OCI-LY7 (cell line): ENCODE data around the gene CFAP100. TPM values are rescaled to one million over a fixed set of nuclear protein-coding genes. Genes with fewer than 3 reads are reported as not detected.

ENCODE experiments used
- BruUV-seq: library from RNA; stranded (reverse); fragments of 400-500 nt; replicated peaks from 2 replicates; lab custom pipeline; 2021; lab: Mats Ljungman, UMichigan
- CTCF ChIA-PET: fragments of 300-600 bp; sonication (Branson Sonifier 250); formaldehyde crosslinking; loops from one replicate; lab custom pipeline; 2022; ENCODE audit warnings: antibody characterized with exemption; ENCODE audit not compliant: unreplicated experiment; lab: Charles Lee
- POLR2A ChIA-PET: fragments of 300-600 bp; sonication (Branson Sonifier 250); formaldehyde crosslinking; loops from one replicate; lab custom pipeline; 2022; ENCODE audit warnings: antibody characterized with exemption; lab: Charles Lee
- DNase-seq: peaks from one replicate; pipeline ENCODE4 v3.0.0-alpha.2; 2015; ENCODE audit warnings: low spot score
- H2AFZ ChIP-seq: fragments of 200-600 bp; sonication (generic), shearing (Covaris generic); 2 replicates; pipeline ENCODE4 v1.6.1; 2014; ENCODE audit warnings: mild to moderate bottlenecking, antibody characterized with exemption, low read length, moderate library complexity
- H3K27ac ChIP-seq: fragments of 200-600 bp; sonication (generic); 2 replicates; pipeline ENCODE4 v1.5.1; 2014; ENCODE audit warnings: mixed run types, low read depth, mild to moderate bottlenecking, moderate library complexity, low read length, inconsistent platforms; ENCODE audit not compliant: poor library complexity, severe bottlenecking
- H3K36me3 ChIP-seq: fragments of 200-600 bp; sonication (generic); 2 replicates; pipeline ENCODE4 v1.6.1; 2014; ENCODE audit warnings: mild to moderate bottlenecking, antibody characterized with exemption, low read length, moderate library complexity, mixed read lengths; ENCODE audit not compliant: insufficient read depth
- H3K4me1 ChIP-seq: fragments of 200-600 bp; sonication (generic); 2 replicates; pipeline ENCODE4 v1.5.1; 2014; ENCODE audit warnings: mild to moderate bottlenecking, low read length; ENCODE audit not compliant: insufficient read depth, poor library complexity, severe bottlenecking
- H3K4me2 ChIP-seq: fragments of 200-600 bp; sonication (generic); 2 replicates; pipeline ENCODE4 v1.6.1; 2014; ENCODE audit warnings: mild to moderate bottlenecking, low read length
- H3K4me3 ChIP-seq: fragments of 200-600 bp; sonication (generic); 2 replicates; pipeline ENCODE4 v1.5.1; 2014; ENCODE audit warnings: mild to moderate bottlenecking, low read depth, low read length; ENCODE audit not compliant: poor library complexity, severe bottlenecking
- H3K79me2 ChIP-seq: fragments of 200-600 bp; sonication (generic); 2 replicates; pipeline ENCODE4 v1.6.1; 2016; ENCODE audit warnings: low read depth, mild to moderate bottlenecking, low read length, moderate library complexity, mixed read lengths; ENCODE audit not compliant: insufficient read depth
- H3K9me2 ChIP-seq: fragments of 200-600 bp; sonication (generic); 2 replicates; pipeline ENCODE4 v1.6.1; 2016; ENCODE audit warnings: mild to moderate bottlenecking, low read length, mixed read lengths; ENCODE audit not compliant: insufficient read depth
- H3K9me3 ChIP-seq: fragments of 200-600 bp; sonication (generic); 2 replicates; pipeline ENCODE4 v1.6.1; 2014; ENCODE audit warnings: mild to moderate bottlenecking, mixed run types, low read length, mixed read lengths
- H4K20me1 ChIP-seq: fragments of 200-600 bp; sonication (generic); 2 replicates; pipeline ENCODE4 v1.6.1; 2014; ENCODE audit warnings: mild to moderate bottlenecking, antibody characterized with exemption, low read length, moderate library complexity, mixed read lengths; ENCODE audit not compliant: insufficient read depth
- EZH2phosphoT487 ChIP-seq: fragments of 200-600 bp; sonication (generic); IDR thresholded peaks from 2 replicates; pipeline ENCODE4 v1.6.1; 2018; ENCODE audit warnings: low read depth, borderline replicate concordance, mild to moderate bottlenecking, mixed run types, antibody characterized with exemption, low read length, moderate library complexity, mixed read lengths
- intact Hi-C: fragments of 100-400 bp; cut with micrococcal nuclease; formaldehyde crosslinking; loops from one replicate; pipeline ENCODE4 v1.10.0; 2022; ENCODE audit not compliant: unreplicated experiment
- total RNA-seq, 2 experiments: library from RNA; depleted of rRNA in 1 of 2; stranded (reverse); fragments of >200 nt in 1 of 2; shearing (Covaris generic) in 1 of 2; gene quantifications; 2 replicates each; pipeline ENCODE4 v1.2.3, GENCODE V29; 2014 to 2022
- TF ChIP-seq, protein P1 (sequence below): fragments of 200-600 bp; sonication (generic); conservative IDR thresholded peaks from 2 replicates; pipeline ENCODE4 v1.5.1; 2014; ENCODE audit warnings: mild to moderate bottlenecking, antibody characterized with exemption, low read length, moderate library complexity, mixed read lengths

Gene CFAP100
- total RNA-seq, 2 experiments from 2014 or later = not detected

- H3K9me3 ChIP-seq = no peaks in the 10 kb centered on the region
- H3K79me2 ChIP-seq = no peaks in the 10 kb centered on the region
- H3K4me1 ChIP-seq = peaks cover 8% of the 10 kb centered on the region
- H3K9me2 ChIP-seq = no peaks in the 10 kb centered on the region
- ChIA-PET CTCF (no interaction called here), POLR2A (no interaction called here)
- no peak for DNase-seq
- H3K4me2 ChIP-seq = no peak overlapping the region
- intact Hi-C loops = no loop called here
- H4K20me1 ChIP-seq = no peaks in the 10 kb centered on the region
- H2AFZ ChIP-seq = no peak overlapping the region
- no peak overlapping the region for H3K27ac ChIP-seq
- H3K36me3 ChIP-seq = no peaks in the 10 kb centered on the region
- TF ChIP-seq EZH2phosphoT487 = no peak
- TF ChIP-seq, protein P1, sequence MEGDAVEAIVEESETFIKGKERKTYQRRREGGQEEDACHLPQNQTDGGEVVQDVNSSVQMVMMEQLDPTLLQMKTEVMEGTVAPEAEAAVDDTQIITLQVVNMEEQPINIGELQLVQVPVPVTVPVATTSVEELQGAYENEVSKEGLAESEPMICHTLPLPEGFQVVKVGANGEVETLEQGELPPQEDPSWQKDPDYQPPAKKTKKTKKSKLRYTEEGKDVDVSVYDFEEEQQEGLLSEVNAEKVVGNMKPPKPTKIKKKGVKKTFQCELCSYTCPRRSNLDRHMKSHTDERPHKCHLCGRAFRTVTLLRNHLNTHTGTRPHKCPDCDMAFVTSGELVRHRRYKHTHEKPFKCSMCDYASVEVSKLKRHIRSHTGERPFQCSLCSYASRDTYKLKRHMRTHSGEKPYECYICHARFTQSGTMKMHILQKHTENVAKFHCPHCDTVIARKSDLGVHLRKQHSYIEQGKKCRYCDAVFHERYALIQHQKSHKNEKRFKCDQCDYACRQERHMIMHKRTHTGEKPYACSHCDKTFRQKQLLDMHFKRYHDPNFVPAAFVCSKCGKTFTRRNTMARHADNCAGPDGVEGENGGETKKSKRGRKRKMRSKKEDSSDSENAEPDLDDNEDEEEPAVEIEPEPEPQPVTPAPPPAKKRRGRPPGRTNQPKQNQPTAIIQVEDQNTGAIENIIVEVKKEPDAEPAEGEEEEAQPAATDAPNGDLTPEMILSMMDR = no peak
- BruUV-seq = no TSS peak
- no peak overlapping the region for H3K4me3 ChIP-seq
Measured at GRCh38 chr3:126393563-126393962, 1.1 kb upstream of the CFAP100 start.

GRCh38 chr3:126394977-126395321 lies 240 bp downstream of the CFAP100 start:
- Histone ChIP-seq H3K9me3 (no peaks in the 10 kb centered on the region), H3K4me2 (no peak overlapping the region), H3K4me3 (no peak overlapping the region), H3K27ac (no peak overlapping the region), H3K36me3 (no peaks in the 10 kb centered on the region), H4K20me1 (no peaks in the 10 kb centered on the region), H3K79me2 (no peaks in the 10 kb centered on the region), H3K9me2 (no peaks in the 10 kb centered on the region), H2AFZ (no peak overlapping the region), H3K4me1 (peaks cover 15% of the 10 kb centered on the region)
- POLR2A ChIA-PET = no interaction called here
- no TSS peak for BruUV-seq
- TF ChIP-seq EZH2phosphoT487 = no peak
- TF ChIP-seq, protein P1 = no peak
- intact Hi-C loops = no loop called here
- no peak for DNase-seq
- CTCF ChIA-PET = no interaction called here

GRCh38 chr3:126395846-126396513 lies 1.3 kb downstream of the CFAP100 start:
- intact Hi-C loops = no loop called here

More at GRCh38 chr3:126395846-126396513, 1.3 kb downstream of the CFAP100 start:
- CTCF ChIA-PET = interaction anchor here (0.5 kb wide), 1 partner anchor 266 kb away, joined by 9 read pairs; no protein-coding TSS in a partner anchor
- no peaks in the 10 kb centered on the region for H4K20me1 ChIP-seq
- no peaks in the 10 kb centered on the region for H3K9me3 ChIP-seq
- no peak overlapping the region for H3K4me3 ChIP-seq
- POLR2A ChIA-PET = interaction anchor here (0.5 to 0.6 kb wide), 2 partner anchors 191 to 312 kb away, joined by 3 to 5 read pairs; partner anchors contain the start of gene SLC41A3
- H3K27ac ChIP-seq = no peak overlapping the region
- BruUV-seq = no TSS peak
- no peak for DNase-seq
- H3K4me2 ChIP-seq = no peak overlapping the region
- TF ChIP-seq, protein P1 = no peak
- no peak for TF ChIP-seq EZH2phosphoT487
- H2AFZ ChIP-seq = no peak overlapping the region
- no peaks in the 10 kb centered on the region for H3K79me2 ChIP-seq
- peaks cover 11% of the 10 kb centered on the region for H3K4me1 ChIP-seq
- H3K9me2 ChIP-seq = no peaks in the 10 kb centered on the region
- H3K36me3 ChIP-seq = no peaks in the 10 kb centered on the region
